Pancreas (tissue), 10 donors: ENCODE measurements around the gene BLOC1S6. TPM values are rescaled to one million over a fixed set of nuclear protein-coding genes. Genes with fewer than 3 reads are reported as not detected.

Experiments used
- ATAC-seq, 4 donors: fragments of 200-7000 bp; cut with Tn5 transposase; one replicate each; pipeline versions ENCODE4 v1.8.0 to v1.9.1; 2020; ENCODE audit warnings: mild to moderate bottlenecking in 4 of 4, moderate library complexity in 4 of 4
- DNase-seq, 6 donors: peaks; one replicate each; pipeline ENCODE4 v3.0.0-alpha.2; 2020
- FAIRE-seq: peaks from 2 replicates; lab custom pipeline; 2012; peaks lifted over from hg19 to GRCh38; lab: Jason Lieb, UNC
- H3K27ac ChIP-seq, 4 donors: fragments of 200-600 bp; sonication (generic); 1 replicate in 3 of 4; 2 replicates in 1 of 4; pipeline versions ENCODE4 v1.5.0 to v1.8.0; 2020
- H3K27me3 ChIP-seq, 4 donors: fragments of 200-600 bp; one replicate each; pipeline ENCODE4 v1.8.0; 2021
- H3K36me3 ChIP-seq, 3 donors: fragments of 200-600 bp; sonication (generic) in 1 of 3; one replicate each; pipeline versions ENCODE4 v1.5.0 to v1.8.0; 2020 to 2021
- H3K4me1 ChIP-seq, 3 donors: fragments of 200-600 bp; one replicate each; pipeline ENCODE4 v1.8.0; 2021
- H3K4me3 ChIP-seq, 4 donors: fragments of 200-600 bp; sonication (generic) in 2 of 4; one replicate each; pipeline versions ENCODE4 v1.5.0 to v1.8.0; 2020 to 2021
- H3K9me3 ChIP-seq, 4 donors: fragments of 200-600 bp; one replicate each; pipeline ENCODE4 v1.8.0; 2021
- WGBS, 2 donors: extraction: QIAGEN DNeasy Blood & Tissue Kit; methylation state at CpG; one replicate each; pipeline ENCODE4 v1.1.7; 2013; 5-methylcytosine and 5-hydroxymethylcytosine counted together
- intact Hi-C, 3 donors: fragments of 100-400 bp; cut with DNase I; formaldehyde crosslinking; loops; one replicate each; pipeline versions ENCODE4 v1.11.1 to v1.14.2; 2022
- polyA plus RNA-seq, 2 donors: library from polyadenylated mRNA; stranded (reverse); fragments of 200-250 nt; gene quantifications; one replicate each; pipeline ENCODE4 v1.2.3, GENCODE V29; 2013
- total RNA-seq, 6 donors: library from RNA; stranded (reverse); fragmentation: NEBNext Ultra II Directional in 4 of 6; extraction: Animal tissue kit (Norgen Biotek cat#: 25700) in 4 of 6; gene quantifications; one replicate each; pipeline versions ENCODE4 v1.2.1 to v1.2.4, GENCODE V29; 2021 to 2023
- TF ChIP-seq, protein P1 (sequence below), 4 donors: fragments of 200-600 bp; sonication (generic) in 3 of 4; IDR thresholded peaks; one replicate each; pipeline versions ENCODE4 v1.5.0 to v1.8.0; 2021; ENCODE audit warnings: antibody characterized with exemption in 4 of 4
- donor health status: healthy with polysubstance abuse.
- donor health status: DM: no; HTN: no; CAD: no; lungs with moderate emphysema.
- donor health status: DM: no; HTN: no; CAD: no.
- donor health status: control.
- donor health status: control.
- donor health status: Bipolar disorder and iron deficiency.
- donor health status: DM: yes; HTN: yes; CAD: no.
- donor health status: DM: no; HTN: no; CAD: no.
- donor health status: DM: no; HTN: no; CAD: no.
- donor health status: DM: yes; HTN: yes; CAD: no.

BLOC1S6 gene
- total and polyA plus RNA-seq, 8 donors: 8.4 to 30.5 (median 17.7) TPM

DNA sequence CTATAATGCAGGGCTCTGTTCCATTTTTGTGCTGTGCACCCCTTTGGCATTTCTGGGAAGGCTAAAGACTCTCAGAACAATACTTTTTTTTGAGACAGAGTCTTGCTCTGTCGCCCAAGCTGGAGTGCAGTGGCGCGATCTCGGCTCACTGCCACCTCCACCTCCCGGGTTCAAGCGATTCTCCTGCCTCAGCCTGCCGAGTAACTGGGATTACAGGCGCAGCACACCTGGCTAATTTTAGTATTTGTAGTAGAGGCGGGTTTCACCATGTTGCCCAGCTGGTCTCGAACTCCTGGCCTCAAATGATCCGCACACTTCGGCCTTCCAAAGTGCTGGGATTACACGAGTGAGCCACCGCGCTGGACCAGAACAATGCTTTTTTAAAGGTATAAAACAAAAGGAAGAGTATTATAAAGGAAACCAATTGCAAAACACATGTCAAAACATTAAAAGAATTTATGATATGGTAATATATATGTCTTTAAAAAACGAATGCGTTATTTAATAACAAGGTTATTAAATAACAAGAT, 48.6 kb downstream of the BLOC1S6 start:
- FAIRE-seq: no peak
- Histone ChIP-seq H3K27me3 (no peaks in the 10 kb centered on the region), H3K9me3 (no peaks in the 10 kb centered on the region), H3K27ac (peak overlapping the region; percentile 91 to 99 (median 96)), H3K4me1 (peaks cover 15 to 36% (median 18%) of the 10 kb centered on the region in 3 donors), H3K4me3 (peak overlapping the region; percentile 50 to 90 (median 61)), H3K36me3 (no peaks in the 10 kb centered on the region)
- ATAC-seq: peak in 1 of 4 donors; percentile 0
- intact Hi-C loops: no loop called here
- TF ChIP-seq, protein P1, sequence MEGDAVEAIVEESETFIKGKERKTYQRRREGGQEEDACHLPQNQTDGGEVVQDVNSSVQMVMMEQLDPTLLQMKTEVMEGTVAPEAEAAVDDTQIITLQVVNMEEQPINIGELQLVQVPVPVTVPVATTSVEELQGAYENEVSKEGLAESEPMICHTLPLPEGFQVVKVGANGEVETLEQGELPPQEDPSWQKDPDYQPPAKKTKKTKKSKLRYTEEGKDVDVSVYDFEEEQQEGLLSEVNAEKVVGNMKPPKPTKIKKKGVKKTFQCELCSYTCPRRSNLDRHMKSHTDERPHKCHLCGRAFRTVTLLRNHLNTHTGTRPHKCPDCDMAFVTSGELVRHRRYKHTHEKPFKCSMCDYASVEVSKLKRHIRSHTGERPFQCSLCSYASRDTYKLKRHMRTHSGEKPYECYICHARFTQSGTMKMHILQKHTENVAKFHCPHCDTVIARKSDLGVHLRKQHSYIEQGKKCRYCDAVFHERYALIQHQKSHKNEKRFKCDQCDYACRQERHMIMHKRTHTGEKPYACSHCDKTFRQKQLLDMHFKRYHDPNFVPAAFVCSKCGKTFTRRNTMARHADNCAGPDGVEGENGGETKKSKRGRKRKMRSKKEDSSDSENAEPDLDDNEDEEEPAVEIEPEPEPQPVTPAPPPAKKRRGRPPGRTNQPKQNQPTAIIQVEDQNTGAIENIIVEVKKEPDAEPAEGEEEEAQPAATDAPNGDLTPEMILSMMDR (IDR thresholded peaks at IDR 0.05): no peak
- DNase-seq: no peak
- WGBS, 2 donors: 13 to 14% methylated on average over 17 of the region's 17 CpGs

GRCh38 chr15:45637141-45637540, 50.0 kb downstream of the BLOC1S6 start:
- TF ChIP-seq, protein P1 (IDR thresholded peaks at IDR 0.05): no peak
- DNase-seq (no peak), FAIRE-seq (no peak), ATAC-seq (no peak)
- no peaks in the 10 kb centered on the region for H3K27me3 ChIP-seq
- WGBS, 2 donors: 82 to 95% methylated on average over 1 of the region's 1 CpG
- peak overlapping the region in 2 of 4 donors; percentile 3 to 90 for H3K4me3 ChIP-seq
- H3K4me1 ChIP-seq: peaks cover 28 to 48% (median 32%) of the 10 kb centered on the region in 3 donors
- intact Hi-C loops: no loop called here
- H3K27ac ChIP-seq: peak overlapping the region in 3 of 4 donors; percentile 10 to 87 (median 79)
- H3K9me3 ChIP-seq: no peaks in the 10 kb centered on the region
- no peaks in the 10 kb centered on the region for H3K36me3 ChIP-seq

DNA sequence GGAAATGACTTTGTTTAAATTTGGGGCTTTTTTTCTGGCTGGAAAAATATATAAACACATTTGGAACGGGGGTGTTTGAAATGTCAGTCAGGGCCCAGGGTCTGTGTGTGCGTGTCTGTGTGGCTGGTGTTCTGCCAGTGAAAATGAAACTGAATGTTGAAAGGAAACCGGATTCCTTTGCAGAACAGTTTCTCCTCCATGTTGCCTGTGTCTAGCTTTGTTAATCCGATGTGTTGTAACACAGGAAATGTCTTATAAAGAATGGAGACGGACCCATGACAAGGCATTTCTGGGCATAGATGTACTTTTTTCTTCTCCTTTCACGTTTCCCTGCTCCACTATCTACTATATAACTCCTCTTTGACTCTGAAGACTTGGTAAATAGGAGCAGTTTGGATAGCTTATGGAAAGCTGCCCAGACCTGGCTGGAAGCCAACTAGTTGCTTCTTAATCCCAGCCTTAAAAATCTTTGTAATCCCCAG, 50.4 kb downstream of the BLOC1S6 start:
- TF ChIP-seq, protein P1 (IDR thresholded peaks at IDR 0.05): no peak
- peak overlapping the region in 2 of 4 donors; percentile 3 to 90 for H3K4me3 ChIP-seq
- ATAC-seq (peak in 3 of 4 donors; percentile 2 to 22 (median 10)), FAIRE-seq (peak; percentile 60), DNase-seq (peak in 5 of 6 donors; percentile 53 to 74 (median 60))
- peak overlapping the region in 3 of 4 donors; percentile 10 to 87 (median 79) for H3K27ac ChIP-seq
- intact Hi-C loops: no loop called here
- no peaks in the 10 kb centered on the region for H3K36me3 ChIP-seq
- H3K9me3 ChIP-seq: no peaks in the 10 kb centered on the region
- peaks cover 33 to 53% (median 36%) of the 10 kb centered on the region in 3 donors for H3K4me1 ChIP-seq
- 1 to 2% methylated on average over 6 of the region's 6 CpGs for WGBS, 2 donors
- no peaks in the 10 kb centered on the region for H3K27me3 ChIP-seq

DNA sequence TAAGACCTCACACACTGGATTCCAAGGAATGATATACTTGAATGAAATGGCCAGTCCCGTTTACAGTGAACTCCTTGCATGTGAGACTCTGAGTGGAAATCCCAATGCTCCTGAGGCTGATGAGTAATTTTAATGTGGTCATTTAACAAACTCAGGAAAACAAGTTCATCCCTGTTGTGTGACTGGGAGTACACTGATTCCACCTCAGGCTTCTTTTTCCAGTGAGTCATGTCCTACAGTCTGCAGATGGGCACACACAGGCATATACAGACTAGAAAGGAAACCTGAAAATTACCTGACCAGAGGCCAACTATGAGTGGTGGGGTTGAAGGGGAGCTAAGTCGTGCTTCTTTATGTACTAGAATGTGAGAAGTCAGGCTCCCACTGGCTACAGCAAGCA, 53.4 kb downstream of the BLOC1S6 start:
- Histone ChIP-seq H3K9me3 (no peaks in the 10 kb centered on the region), H3K36me3 (no peaks in the 10 kb centered on the region), H3K27ac (peak overlapping the region; percentile 14 to 86 (median 56)), H3K27me3 (no peaks in the 10 kb centered on the region), H3K4me1 (peaks cover 39 to 71% (median 45%) of the 10 kb centered on the region in 3 donors), H3K4me3 (no peak overlapping the region)
- intact Hi-C loops: no loop called here
- no peak for FAIRE-seq
- ATAC-seq: peak; percentile 14 to 51 (median 25)
- TF ChIP-seq, protein P1 (IDR thresholded peaks at IDR 0.05): no peak
- WGBS, 2 donors: 62 to 63% methylated on average over 2 of the region's 2 CpGs
- DNase-seq: no peak

GRCh38 chr15:45641374-45641781, 54.2 kb downstream of the BLOC1S6 start:
- FAIRE-seq: peak; percentile 91
- H3K36me3 ChIP-seq: no peaks in the 10 kb centered on the region
- H3K9me3 ChIP-seq: no peaks in the 10 kb centered on the region
- intact Hi-C loops: no loop called here
- peak in 3 of 6 donors; percentile 52 to 69 (median 63) for DNase-seq
- WGBS, 2 donors: 0 to 4% methylated on average over 1 of the region's 1 CpG
- peak overlapping the region; percentile 14 to 86 (median 56) for H3K27ac ChIP-seq
- H3K4me3 ChIP-seq: no peak overlapping the region
- H3K27me3 ChIP-seq: no peaks in the 10 kb centered on the region
- TF ChIP-seq, protein P1 (IDR thresholded peaks at IDR 0.05): no peak
- H3K4me1 ChIP-seq: peaks cover 38 to 74% (median 40%) of the 10 kb centered on the region in 3 donors
- peak; percentile 73 to 84 (median 78) for ATAC-seq
